VCaP (cell line): Measurements from ENCODE around the gene ATP5ME.

Experiments used
- H3K27ac ChIP-seq: fragments of 450-650 bp; 2 replicates; pipeline ENCODE4 v1.5.1; 2017
- CTCF ChIP-seq: fragments of 450-650 bp; conservative IDR thresholded peaks from 2 replicates; pipeline ENCODE4 v1.5.1; 2017; ENCODE audit warnings: mild to moderate bottlenecking, moderate library complexity

Gene ATP5ME

GRCh38 chr4:680091-680490, 6.0 kb upstream of the ATP5ME start:
- H3K27ac ChIP-seq = peak overlapping the region; percentile 64; the same call in 1 of the 2 replicates
- TF ChIP-seq CTCF = no peak

- H3K27ac ChIP-seq = no peak overlapping the region
- no peak for TF ChIP-seq CTCF
These were observed 5.6 kb upstream of the ATP5ME start for GRCh38 chr4:679629-680028.

GRCh38 chr4:679104-679481, 5.0 kb upstream of the ATP5ME start:
- no peak for TF ChIP-seq CTCF
- H3K27ac ChIP-seq = no peak overlapping the region

GRCh38 chr4:678331-679103, 4.4 kb upstream of the ATP5ME start:
- H3K27ac ChIP-seq = no peak overlapping the region
- TF ChIP-seq CTCF = no peak

GRCh38 chr4:677431-678293, 3.6 kb upstream of the ATP5ME start:
- H3K27ac ChIP-seq = no peak overlapping the region
- no peak for TF ChIP-seq CTCF

GRCh38 chr4:676871-677235, 2.8 kb upstream of the ATP5ME start:
- TF ChIP-seq CTCF = no peak
- no peak overlapping the region for H3K27ac ChIP-seq

GRCh38 chr4:675980-676870, 2.1 kb upstream of the ATP5ME start:
- no peak for TF ChIP-seq CTCF
- no peak overlapping the region for H3K27ac ChIP-seq
